Measurements from ENCODE around the gene PRR16.

GRCh38 chr5:120532835-120533234 lies 68.7 kb downstream of the PRR16 start:
- TF ChIP-seq CTCF (IDR thresholded peaks at IDR 0.05), result no peak
- no peak for TF ChIP-seq POLR2A (IDR thresholded peaks at IDR 0.05)
